A549 (cell line): ENCODE results near the gene DDX41. TPM values are rescaled to one million over a fixed set of nuclear protein-coding genes. Genes with fewer than 3 reads are reported as not detected.

Experiments
- ATAC-seq, 2 experiments: fragments of 200-7000 bp in 1 of 2; fragments of >200 bp in 1 of 2; cut with Nextera tagmentation in 1 of 2; cut with Tn5 transposase in 1 of 2; 3 replicates each; pipeline versions ENCODE4 v1.8.0 to v1.9.1; 2018 to 2020; ENCODE audit warnings: mild to moderate bottlenecking in 1 of 2, moderate library complexity in 1 of 2
- CTCF ChIA-PET: fragments of 300-600 bp; sonication (Branson Sonifier 250); formaldehyde crosslinking; extraction: SDS; loops from one replicate; lab custom pipeline; 2021; ENCODE audit warnings: antibody characterized with exemption, inconsistent platforms; lab: Yijun Ruan, JAX
- POLR2A ChIA-PET: fragments of 350-600 bp; formaldehyde crosslinking; extraction: SDS; loops from one replicate; lab custom pipeline; 2021; ENCODE audit warnings: antibody characterized with exemption, inconsistent platforms; lab: Yijun Ruan, JAX
- DNase-seq, 2 experiments: peaks; one replicate each; pipeline versions ENCODE4 v3.0.0 to v3.0.0-alpha.2; 2011 to 2016; ENCODE audit warnings: low read depth in 1 of 2, low spot score in 1 of 2
- FAIRE-seq: peaks from 2 replicates; lab custom pipeline; 2011; peaks lifted over from hg19 to GRCh38; lab: Jason Lieb, UNC
- H3K27ac ChIP-seq, 2 experiments: fragments of >200 bp; sonication (Bioruptor Twin); formaldehyde crosslinking; 3 replicates each; pipeline ENCODE4 v1.5.1; 2016 to 2017
- H3K4me1 ChIP-seq: fragments of >200 bp; sonication (Bioruptor Twin); formaldehyde crosslinking; 3 replicates; pipeline ENCODE4 v1.6.1; 2016
- H3K4me2 ChIP-seq: fragments of >200 bp; sonication (Bioruptor Twin); formaldehyde crosslinking; 3 replicates; pipeline ENCODE4 v1.6.1; 2016
- H3K4me3 ChIP-seq: fragments of >200 bp; sonication (Bioruptor Twin); formaldehyde crosslinking; 3 replicates; pipeline ENCODE4 v1.5.1; 2016
- H3K9me3 ChIP-seq: fragments of >200 bp; sonication (Bioruptor Twin); formaldehyde crosslinking; 3 replicates; pipeline ENCODE4 v1.6.1; 2016
- CEBPB ChIP-seq, 2 experiments: fragments of >200 bp in 1 of 2; sonication (Bioruptor Twin) in 1 of 2; formaldehyde crosslinking in 1 of 2; IDR thresholded peaks; 2 replicates each; pipeline ENCODE4 v1.6.1; 2012 to 2016
- EP300 ChIP-seq, 2 experiments: fragments of >200 bp; sonication (Bioruptor Twin); formaldehyde crosslinking; IDR thresholded peaks; 2 replicates in 1 of 2; 3 replicates in 1 of 2; pipeline ENCODE4 v1.6.1; 2016 to 2017
- JUN ChIP-seq, 2 experiments: fragments of >200 bp; sonication (Bioruptor Twin); formaldehyde crosslinking; IDR thresholded peaks; 2 replicates in 1 of 2; 3 replicates in 1 of 2; pipeline ENCODE4 v1.6.1; 2016 to 2017
- KDM5A ChIP-seq: fragments of 200-600 bp; sonication (generic); IDR thresholded peaks from 2 replicates; pipeline ENCODE4 v1.6.1; 2016; ENCODE audit warnings: antibody characterized with exemption, mild to moderate bottlenecking
- TP53 ChIP-seq: fragments of 250-450 bp; sonication (Bioruptor Pico); IDR thresholded peaks from 2 replicates; pipeline ENCODE4 v1.5.0; 2021; ENCODE audit warnings: mild to moderate bottlenecking, moderate library complexity
- ZFP36 ChIP-seq: fragments of 450-650 bp; IDR thresholded peaks from 2 replicates; pipeline ENCODE4 v1.6.1; 2014; ENCODE audit warnings: borderline replicate concordance; ENCODE audit not compliant: partially characterized antibody
- WGBS: methylation state at CpG from one replicate; pipeline ENCODE4 v1.1.6; 2017; ENCODE audit errors: missing lambda C conversion rate; 5-methylcytosine and 5-hydroxymethylcytosine counted together
- polyA plus RNA-seq, 4 experiments: library from polyadenylated mRNA; depleted of rRNA in 3 of 4; stranded (reverse); fragments of >200 nt; fragmentation: RNase III in 1 of 4; extraction: RNeasy Plus Mini Kit Qiagen cat#74134 plus additional on column Dnase treatment in 1 of 4; gene quantifications; 2 replicates in 3 of 4; 3 replicates in 1 of 4; pipeline ENCODE4 v1.2.3, GENCODE V29; 2011 to 2017
- TF ChIP-seq, protein P1 (sequence below): fragments of 250-450 bp; sonication (Bioruptor Pico); IDR thresholded peaks from 2 replicates; pipeline ENCODE4 v1.5.0; 2020; ENCODE audit warnings: low read depth, mild to moderate bottlenecking, moderate library complexity
- TF ChIP-seq, protein P2 (sequence below): fragments of 200-600 bp; sonication (generic); IDR thresholded peaks from 2 replicates; pipeline ENCODE4 v1.6.1; 2016; ENCODE audit warnings: antibody characterized with exemption, mild to moderate bottlenecking, moderate library complexity
- TF ChIP-seq, protein P3 (sequence below): fragments of 150-350 bp; IDR thresholded peaks from 2 replicates; pipeline ENCODE4 v1.6.1; 2014; ENCODE audit warnings: low read depth, mild to moderate bottlenecking, low read length
- TF ChIP-seq, protein P4 (sequence below): fragments of >200 bp; sonication (Bioruptor Twin); formaldehyde crosslinking; IDR thresholded peaks from 3 replicates; pipeline ENCODE4 v1.6.1; 2016
- TF ChIP-seq, protein P5 (sequence below): fragments of 450-650 bp; IDR thresholded peaks from 2 replicates; pipeline ENCODE4 v1.6.1; 2014; ENCODE audit warnings: antibody characterized with exemption
- TF ChIP-seq, protein P6 (sequence below): IDR thresholded peaks from 2 replicates; pipeline ENCODE4 v1.6.1; 2012

The DDX41 gene
- polyA plus RNA-seq, 2 of the 4 experiments (the other 2 are of a cell fraction) = 90.7 to 172 TPM

DNA sequence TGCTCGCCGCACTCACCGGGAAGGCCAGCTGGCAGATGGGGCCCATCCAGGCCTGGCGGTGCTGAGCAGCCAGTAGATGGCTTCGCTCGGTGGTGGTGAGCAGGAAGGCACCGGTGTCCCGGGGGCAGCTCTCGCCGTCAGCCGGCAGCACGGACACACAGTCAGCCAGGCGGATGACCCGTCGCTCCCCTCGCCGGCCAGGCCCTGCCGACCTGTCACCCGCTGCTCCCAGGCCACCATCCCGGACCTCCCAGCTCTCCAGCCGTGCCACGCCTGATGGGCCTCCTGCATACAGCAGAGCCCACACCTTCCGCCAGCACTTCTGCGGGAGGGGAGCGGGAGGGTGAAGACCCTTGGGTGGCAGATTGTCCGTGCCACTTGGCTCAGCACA lies 8.5 kb downstream of the DDX41 start:
- no peaks in the 10 kb centered on the region for H3K9me3 ChIP-seq
- POLR2A ChIA-PET = interaction anchor here (0.7 kb wide), 1 partner anchor 11 kb away, joined by 4 read pairs; the partner anchor contains the start of gene PDLIM7
- no peak overlapping the region for H3K4me3 ChIP-seq
- DNase-seq (no peak), FAIRE-seq (no peak), ATAC-seq (no peak)
- TF ChIP-seq, protein P1, sequence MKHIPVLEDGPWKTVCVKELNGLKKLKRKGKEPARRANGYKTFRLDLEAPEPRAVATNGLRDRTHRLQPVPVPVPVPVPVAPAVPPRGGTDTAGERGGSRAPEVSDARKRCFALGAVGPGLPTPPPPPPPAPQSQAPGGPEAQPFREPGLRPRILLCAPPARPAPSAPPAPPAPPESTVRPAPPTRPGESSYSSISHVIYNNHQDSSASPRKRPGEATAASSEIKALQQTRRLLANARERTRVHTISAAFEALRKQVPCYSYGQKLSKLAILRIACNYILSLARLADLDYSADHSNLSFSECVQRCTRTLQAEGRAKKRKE (CRISPR knock-in tag) = no peak
- TF ChIP-seq KDM5A = no peak
- H3K4me2 ChIP-seq = no peak overlapping the region
- H3K27ac ChIP-seq = no peak overlapping the region
- no peaks in the 10 kb centered on the region for H3K4me1 ChIP-seq
- CTCF ChIA-PET = interaction anchor here (0.9 to 4.3 kb wide), 10 partner anchors 7 to 395 kb away, joined by 3 to 40 read pairs (median 4); no protein-coding TSS in a partner anchor
- 95% methylated on average over 26 of the region's 26 CpGs for WGBS

DNA sequence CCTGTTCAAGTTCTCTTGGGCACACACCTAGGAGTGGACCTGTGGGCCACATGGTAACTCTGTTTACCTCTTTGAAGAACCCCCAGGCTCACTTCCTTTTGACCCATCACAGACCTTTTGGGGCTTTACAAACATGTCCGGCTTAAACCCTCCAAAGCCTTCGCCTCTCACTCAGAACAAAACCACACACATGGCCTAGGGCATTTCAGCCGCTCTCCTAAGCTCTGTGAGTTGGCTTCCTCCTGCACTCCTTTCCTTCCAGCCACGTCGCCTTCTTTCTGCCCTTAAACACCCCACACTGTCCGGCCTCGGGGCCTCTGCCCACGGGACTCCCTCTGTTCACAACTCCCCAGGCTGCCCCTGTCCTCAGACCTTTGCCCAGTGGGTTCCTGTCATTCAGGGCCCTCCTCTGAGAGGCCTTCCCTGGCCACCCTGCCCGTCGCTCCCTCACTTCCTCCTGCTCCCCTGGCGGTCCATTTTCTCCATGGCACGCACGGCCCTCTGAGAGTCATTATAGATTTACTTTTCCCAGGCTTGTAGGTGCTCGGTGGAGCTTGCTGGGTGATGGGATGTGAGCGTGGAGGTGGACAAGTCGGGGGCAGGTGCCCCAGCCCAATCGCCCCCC lies 9.1 kb downstream of the DDX41 start:
- ChIA-PET POLR2A (no interaction called here), CTCF (interaction anchor here (1.0 to 10.5 kb wide), 9 partner anchors 7 to 117 kb away, joined by 3 to 142 read pairs (median 5); no protein-coding TSS in a partner anchor)
- ATAC-seq (no peak; a peak in 1 of 6 replicates), DNase-seq (no peak), FAIRE-seq (no peak)
- TF ChIP-seq, protein P2, sequence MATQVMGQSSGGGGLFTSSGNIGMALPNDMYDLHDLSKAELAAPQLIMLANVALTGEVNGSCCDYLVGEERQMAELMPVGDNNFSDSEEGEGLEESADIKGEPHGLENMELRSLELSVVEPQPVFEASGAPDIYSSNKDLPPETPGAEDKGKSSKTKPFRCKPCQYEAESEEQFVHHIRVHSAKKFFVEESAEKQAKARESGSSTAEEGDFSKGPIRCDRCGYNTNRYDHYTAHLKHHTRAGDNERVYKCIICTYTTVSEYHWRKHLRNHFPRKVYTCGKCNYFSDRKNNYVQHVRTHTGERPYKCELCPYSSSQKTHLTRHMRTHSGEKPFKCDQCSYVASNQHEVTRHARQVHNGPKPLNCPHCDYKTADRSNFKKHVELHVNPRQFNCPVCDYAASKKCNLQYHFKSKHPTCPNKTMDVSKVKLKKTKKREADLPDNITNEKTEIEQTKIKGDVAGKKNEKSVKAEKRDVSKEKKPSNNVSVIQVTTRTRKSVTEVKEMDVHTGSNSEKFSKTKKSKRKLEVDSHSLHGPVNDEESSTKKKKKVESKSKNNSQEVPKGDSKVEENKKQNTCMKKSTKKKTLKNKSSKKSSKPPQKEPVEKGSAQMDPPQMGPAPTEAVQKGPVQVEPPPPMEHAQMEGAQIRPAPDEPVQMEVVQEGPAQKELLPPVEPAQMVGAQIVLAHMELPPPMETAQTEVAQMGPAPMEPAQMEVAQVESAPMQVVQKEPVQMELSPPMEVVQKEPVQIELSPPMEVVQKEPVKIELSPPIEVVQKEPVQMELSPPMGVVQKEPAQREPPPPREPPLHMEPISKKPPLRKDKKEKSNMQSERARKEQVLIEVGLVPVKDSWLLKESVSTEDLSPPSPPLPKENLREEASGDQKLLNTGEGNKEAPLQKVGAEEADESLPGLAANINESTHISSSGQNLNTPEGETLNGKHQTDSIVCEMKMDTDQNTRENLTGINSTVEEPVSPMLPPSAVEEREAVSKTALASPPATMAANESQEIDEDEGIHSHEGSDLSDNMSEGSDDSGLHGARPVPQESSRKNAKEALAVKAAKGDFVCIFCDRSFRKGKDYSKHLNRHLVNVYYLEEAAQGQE = no peak
- TF ChIP-seq, protein P3, sequence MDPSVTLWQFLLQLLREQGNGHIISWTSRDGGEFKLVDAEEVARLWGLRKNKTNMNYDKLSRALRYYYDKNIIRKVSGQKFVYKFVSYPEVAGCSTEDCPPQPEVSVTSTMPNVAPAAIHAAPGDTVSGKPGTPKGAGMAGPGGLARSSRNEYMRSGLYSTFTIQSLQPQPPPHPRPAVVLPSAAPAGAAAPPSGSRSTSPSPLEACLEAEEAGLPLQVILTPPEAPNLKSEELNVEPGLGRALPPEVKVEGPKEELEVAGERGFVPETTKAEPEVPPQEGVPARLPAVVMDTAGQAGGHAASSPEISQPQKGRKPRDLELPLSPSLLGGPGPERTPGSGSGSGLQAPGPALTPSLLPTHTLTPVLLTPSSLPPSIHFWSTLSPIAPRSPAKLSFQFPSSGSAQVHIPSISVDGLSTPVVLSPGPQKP = no peak
- TF ChIP-seq EP300 (IDR thresholded peaks at IDR 0.05) (no peak), TP53 (CRISPR knock-in tag) (no peak), JUN (IDR thresholded peaks at IDR 0.05) (no peak), CEBPB (IDR thresholded peaks at IDR 0.05) (no peak), ZFP36 (no peak)
- TF ChIP-seq, protein P4, sequence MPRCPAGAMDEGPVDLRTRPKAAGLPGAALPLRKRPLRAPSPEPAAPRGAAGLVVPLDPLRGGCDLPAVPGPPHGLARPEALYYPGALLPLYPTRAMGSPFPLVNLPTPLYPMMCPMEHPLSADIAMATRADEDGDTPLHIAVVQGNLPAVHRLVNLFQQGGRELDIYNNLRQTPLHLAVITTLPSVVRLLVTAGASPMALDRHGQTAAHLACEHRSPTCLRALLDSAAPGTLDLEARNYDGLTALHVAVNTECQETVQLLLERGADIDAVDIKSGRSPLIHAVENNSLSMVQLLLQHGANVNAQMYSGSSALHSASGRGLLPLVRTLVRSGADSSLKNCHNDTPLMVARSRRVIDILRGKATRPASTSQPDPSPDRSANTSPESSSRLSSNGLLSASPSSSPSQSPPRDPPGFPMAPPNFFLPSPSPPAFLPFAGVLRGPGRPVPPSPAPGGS = no peak
- TF ChIP-seq, protein P5, sequence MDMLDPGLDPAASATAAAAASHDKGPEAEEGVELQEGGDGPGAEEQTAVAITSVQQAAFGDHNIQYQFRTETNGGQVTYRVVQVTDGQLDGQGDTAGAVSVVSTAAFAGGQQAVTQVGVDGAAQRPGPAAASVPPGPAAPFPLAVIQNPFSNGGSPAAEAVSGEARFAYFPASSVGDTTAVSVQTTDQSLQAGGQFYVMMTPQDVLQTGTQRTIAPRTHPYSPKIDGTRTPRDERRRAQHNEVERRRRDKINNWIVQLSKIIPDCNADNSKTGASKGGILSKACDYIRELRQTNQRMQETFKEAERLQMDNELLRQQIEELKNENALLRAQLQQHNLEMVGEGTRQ = no peak
- TF ChIP-seq, protein P6, sequence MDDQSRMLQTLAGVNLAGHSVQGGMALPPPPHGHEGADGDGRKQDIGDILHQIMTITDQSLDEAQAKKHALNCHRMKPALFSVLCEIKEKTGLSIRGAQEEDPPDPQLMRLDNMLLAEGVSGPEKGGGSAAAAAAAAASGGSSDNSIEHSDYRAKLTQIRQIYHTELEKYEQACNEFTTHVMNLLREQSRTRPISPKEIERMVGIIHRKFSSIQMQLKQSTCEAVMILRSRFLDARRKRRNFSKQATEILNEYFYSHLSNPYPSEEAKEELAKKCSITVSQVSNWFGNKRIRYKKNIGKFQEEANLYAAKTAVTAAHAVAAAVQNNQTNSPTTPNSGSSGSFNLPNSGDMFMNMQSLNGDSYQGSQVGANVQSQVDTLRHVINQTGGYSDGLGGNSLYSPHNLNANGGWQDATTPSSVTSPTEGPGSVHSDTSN = no peak
- H3K4me2 ChIP-seq = no peak overlapping the region
- H3K27ac ChIP-seq = no peak overlapping the region
- H3K4me3 ChIP-seq = no peak overlapping the region
- no peaks in the 10 kb centered on the region for H3K9me3 ChIP-seq
- WGBS = 91% methylated on average over 17 of the region's 17 CpGs
- H3K4me1 ChIP-seq = no peaks in the 10 kb centered on the region
